ENCODE results near the gene CLUH. TPM values are rescaled to one million over a fixed set of nuclear protein-coding genes. Genes with fewer than 3 reads are reported as not detected.

The CLUH gene
- total and polyA plus RNA-seq, 7 donors = 20.4 to 119 (median 32.1) TPM

DNA sequence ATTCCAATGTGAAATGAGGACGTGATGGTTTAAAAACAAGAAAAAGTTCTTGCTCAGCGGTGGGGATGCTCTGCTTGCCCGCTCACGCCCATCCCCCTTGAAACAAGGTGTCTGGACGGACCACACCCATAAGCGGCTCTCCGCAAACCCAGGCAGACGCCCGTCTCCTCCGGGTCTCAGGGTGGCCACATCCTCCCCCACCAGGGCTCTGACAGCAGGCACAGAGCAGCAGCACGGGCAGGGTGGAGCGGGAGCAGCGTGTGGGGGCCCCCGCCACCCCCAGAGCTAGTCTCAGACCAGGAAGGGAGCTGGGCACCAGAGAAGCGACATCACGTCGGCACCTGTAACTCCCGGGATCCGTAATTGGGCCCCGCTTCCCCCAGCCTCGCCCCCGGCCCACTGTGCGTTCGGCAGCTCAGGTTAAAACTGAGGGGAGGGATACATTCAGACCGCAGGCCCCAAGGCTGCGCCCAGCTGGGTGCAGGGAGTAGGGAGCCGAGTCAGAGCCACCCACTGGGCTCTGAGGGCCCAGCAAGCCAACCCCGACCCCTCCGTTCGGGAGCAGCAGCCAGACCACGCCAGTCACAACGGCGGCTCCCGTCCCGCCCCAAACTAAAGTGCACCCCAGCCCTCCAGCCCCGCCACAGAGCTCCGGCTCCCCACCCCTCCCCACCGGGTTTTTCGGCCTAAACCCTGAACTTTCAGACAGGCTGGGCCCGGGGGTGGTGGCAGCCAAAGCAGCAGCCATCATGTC is 22.0 kb downstream of the CLUH start:
- peak; percentile 64 for DNase-seq
- intact Hi-C loops (cut with DNase I) = loop anchor here (10.0 kb wide), 1 partner anchor 205 kb away; no protein-coding TSS in a partner anchor
- Histone ChIP-seq H3K9me3 (no peaks in the 10 kb centered on the region), H3K4me1 (peaks cover 0 to 43% (median 40%) of the 10 kb centered on the region in 4 donors), H3K36me3 (peaks cover 28 to 53% (median 31%) of the 10 kb centered on the region in 4 donors), H3K27ac (peak overlapping the region; percentile 36 to 72 (median 66)), H3K4me3 (no peak overlapping the region), H3K27me3 (no peaks in the 10 kb centered on the region)
- no peak for TF ChIP-seq POLR2A (IDR thresholded peaks at IDR 0.05)
- TF ChIP-seq POLR2AphosphoS5 (IDR thresholded peaks at IDR 0.05) = peak in 1 of 4 donors; percentile 7
- 77 to 82% methylated on average over 40 of the region's 40 CpGs for WGBS, 2 donors

DNA sequence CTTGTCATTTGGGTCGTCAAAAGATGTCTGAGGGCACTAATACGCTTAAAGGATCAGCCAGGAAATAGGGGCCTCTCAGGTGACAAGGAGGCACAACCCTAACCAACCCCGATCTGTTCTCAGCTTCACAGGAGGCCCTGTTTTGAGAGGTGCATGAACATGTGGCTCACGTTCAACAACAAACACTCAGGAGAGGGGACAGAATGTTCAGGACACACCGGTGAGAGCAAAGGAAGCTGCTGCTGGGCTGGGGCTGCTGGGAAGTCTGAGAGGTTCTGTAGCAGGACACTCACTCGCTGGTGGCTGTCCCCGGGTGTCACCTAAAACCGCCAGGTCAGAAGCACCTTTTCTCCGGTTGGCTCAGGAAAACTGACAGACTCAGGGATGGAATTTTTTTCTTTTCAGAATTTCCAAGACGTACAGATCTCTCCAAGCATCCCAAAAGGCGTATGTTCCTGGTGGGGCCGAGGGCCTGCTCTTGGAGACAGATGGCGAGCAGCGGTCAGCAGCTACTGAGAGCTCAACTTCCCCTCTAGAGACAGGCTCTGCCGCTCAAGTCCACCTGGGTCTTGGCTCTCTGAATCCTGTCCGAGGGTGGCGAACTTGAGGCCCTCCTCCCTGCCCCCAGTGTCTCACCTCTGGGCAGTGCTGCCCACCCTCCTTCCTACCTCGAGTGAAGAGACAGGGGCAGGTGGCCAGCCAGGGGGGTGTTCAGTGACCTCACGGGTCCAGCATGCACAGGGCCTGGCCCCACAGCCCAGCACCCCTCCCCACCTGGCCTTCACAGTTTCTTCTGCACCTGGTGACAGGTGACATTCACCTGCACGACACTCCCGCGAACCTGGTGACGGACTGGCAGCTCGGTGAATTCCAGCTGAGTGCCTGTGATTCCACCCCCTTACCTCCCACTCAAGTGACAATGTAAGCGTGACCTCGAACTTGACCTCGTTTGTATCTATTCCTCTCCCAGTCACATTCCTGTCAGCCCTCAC is 22.9 kb downstream of the CLUH start:
- peaks cover 19 to 53% (median 26%) of the 10 kb centered on the region in 4 donors for H3K36me3 ChIP-seq
- TF ChIP-seq POLR2A (IDR thresholded peaks at IDR 0.05) (no peak), EP300 (IDR thresholded peaks at IDR 0.05) (no peak), POLR2AphosphoS5 (IDR thresholded peaks at IDR 0.05) (peak in 3 of 4 donors; percentile 24 to 58 (median 52))
- TF ChIP-seq, protein P1, sequence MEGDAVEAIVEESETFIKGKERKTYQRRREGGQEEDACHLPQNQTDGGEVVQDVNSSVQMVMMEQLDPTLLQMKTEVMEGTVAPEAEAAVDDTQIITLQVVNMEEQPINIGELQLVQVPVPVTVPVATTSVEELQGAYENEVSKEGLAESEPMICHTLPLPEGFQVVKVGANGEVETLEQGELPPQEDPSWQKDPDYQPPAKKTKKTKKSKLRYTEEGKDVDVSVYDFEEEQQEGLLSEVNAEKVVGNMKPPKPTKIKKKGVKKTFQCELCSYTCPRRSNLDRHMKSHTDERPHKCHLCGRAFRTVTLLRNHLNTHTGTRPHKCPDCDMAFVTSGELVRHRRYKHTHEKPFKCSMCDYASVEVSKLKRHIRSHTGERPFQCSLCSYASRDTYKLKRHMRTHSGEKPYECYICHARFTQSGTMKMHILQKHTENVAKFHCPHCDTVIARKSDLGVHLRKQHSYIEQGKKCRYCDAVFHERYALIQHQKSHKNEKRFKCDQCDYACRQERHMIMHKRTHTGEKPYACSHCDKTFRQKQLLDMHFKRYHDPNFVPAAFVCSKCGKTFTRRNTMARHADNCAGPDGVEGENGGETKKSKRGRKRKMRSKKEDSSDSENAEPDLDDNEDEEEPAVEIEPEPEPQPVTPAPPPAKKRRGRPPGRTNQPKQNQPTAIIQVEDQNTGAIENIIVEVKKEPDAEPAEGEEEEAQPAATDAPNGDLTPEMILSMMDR (IDR thresholded peaks at IDR 0.05) = no peak
- WGBS, 2 donors = 63 to 76% methylated on average over 27 of the region's 27 CpGs
- intact Hi-C loops (cut with DNase I) = loop anchor here (10.0 kb wide), 1 partner anchor 204 kb away; no protein-coding TSS in a partner anchor
- peak overlapping the region; percentile 36 to 72 (median 66) for H3K27ac ChIP-seq
- H3K4me3 ChIP-seq = no peak overlapping the region
- peaks cover 0 to 51% (median 40%) of the 10 kb centered on the region in 4 donors for H3K4me1 ChIP-seq
- no peaks in the 10 kb centered on the region for H3K27me3 ChIP-seq
- DNase-seq = peak; percentile 72
- no peaks in the 10 kb centered on the region for H3K9me3 ChIP-seq

DNA sequence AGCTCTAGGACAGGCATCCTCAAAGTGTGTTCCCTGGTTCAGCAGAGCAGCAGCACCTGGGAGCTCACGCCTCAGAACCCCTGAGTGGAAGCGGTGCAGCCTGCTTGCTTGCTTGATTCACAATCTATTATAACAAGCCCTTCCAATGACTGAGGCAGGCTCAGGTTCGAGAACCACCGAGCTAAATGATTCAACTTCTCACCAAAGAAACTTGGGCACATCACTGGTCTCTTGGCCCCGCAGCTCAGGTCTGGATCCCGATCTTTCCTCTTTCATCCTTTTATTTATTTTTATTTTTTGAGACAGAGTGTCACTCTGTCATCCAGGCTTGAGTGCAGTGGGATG is 24.5 kb downstream of the CLUH start:
- Histone ChIP-seq H3K27me3 (no peaks in the 10 kb centered on the region), H3K36me3 (peaks cover 7 to 51% (median 17%) of the 10 kb centered on the region in 4 donors), H3K4me3 (no peak overlapping the region), H3K4me1 (peaks cover 0 to 52% (median 40%) of the 10 kb centered on the region in 4 donors), H3K9me3 (no peaks in the 10 kb centered on the region), H3K27ac (peak overlapping the region; percentile 36 to 72 (median 66))
- intact Hi-C loops (cut with DNase I) = loop anchor here (10.0 kb wide), 1 partner anchor 202 kb away; no protein-coding TSS in a partner anchor
- DNase-seq = no peak
- TF ChIP-seq EP300 (IDR thresholded peaks at IDR 0.05) (no peak), POLR2A (IDR thresholded peaks at IDR 0.05) (no peak), POLR2AphosphoS5 (IDR thresholded peaks at IDR 0.05) (no peak)
- TF ChIP-seq, protein P1 (IDR thresholded peaks at IDR 0.05) = no peak
- WGBS, 2 donors = 86 to 90% methylated on average over 6 of the region's 6 CpGs

DNA sequence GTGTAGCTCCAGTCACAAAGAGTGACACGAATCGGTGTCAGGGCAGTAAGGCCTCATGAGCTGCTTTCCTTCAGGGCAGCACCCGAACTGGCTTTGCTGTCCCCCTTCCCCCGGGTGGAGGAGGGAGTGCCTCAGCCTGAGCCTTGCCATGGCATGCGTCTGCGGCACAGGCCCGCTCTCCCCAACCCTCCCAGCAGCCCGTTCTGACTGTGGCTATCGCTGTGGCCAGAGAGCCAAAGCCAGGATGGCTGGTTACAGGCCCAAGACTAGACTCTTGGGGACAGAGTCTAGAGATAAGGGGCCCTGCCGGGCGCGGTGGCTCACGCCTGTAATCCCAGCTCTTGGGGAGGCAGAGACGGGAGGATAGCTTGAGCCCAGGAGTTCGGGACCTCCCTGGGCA is 25.9 kb downstream of the CLUH start:
- TF ChIP-seq, protein P1 (IDR thresholded peaks at IDR 0.05) = no peak
- no peak for TF ChIP-seq POLR2AphosphoS5 (IDR thresholded peaks at IDR 0.05)
- no peak for TF ChIP-seq EP300 (IDR thresholded peaks at IDR 0.05)
- no peak for TF ChIP-seq POLR2A (IDR thresholded peaks at IDR 0.05)
- peaks cover 12 to 51% (median 20%) of the 10 kb centered on the region in 4 donors for H3K36me3 ChIP-seq
- no peak overlapping the region for H3K4me3 ChIP-seq
- H3K4me1 ChIP-seq = peaks cover 0 to 52% (median 40%) of the 10 kb centered on the region in 4 donors
- DNase-seq = peak; percentile 63
- no peaks in the 10 kb centered on the region for H3K27me3 ChIP-seq
- H3K9me3 ChIP-seq = no peaks in the 10 kb centered on the region
- intact Hi-C loops (cut with DNase I) = loop anchor here (10.0 kb wide), 1 partner anchor 201 kb away; no protein-coding TSS in a partner anchor
- H3K27ac ChIP-seq = peak overlapping the region; percentile 36 to 72 (median 66)
- 79 to 91% methylated on average over 15 of the region's 15 CpGs for WGBS, 2 donors

Data from sigmoid colon (tissue), 7 donors.